OCI-LY7 (cell line): ENCODE measurements around the gene SGMS2. TPM values are rescaled to one million over a fixed set of nuclear protein-coding genes. Genes with fewer than 3 reads are reported as not detected.

Source experiments
- BruUV-seq: library from RNA; stranded (reverse); fragments of 400-500 nt; replicated peaks from 2 replicates; lab custom pipeline; 2021; lab: Mats Ljungman, UMichigan
- CTCF ChIA-PET: fragments of 300-600 bp; sonication (Branson Sonifier 250); formaldehyde crosslinking; loops from one replicate; lab custom pipeline; 2022; ENCODE audit warnings: antibody characterized with exemption; ENCODE audit not compliant: unreplicated experiment; lab: Charles Lee
- POLR2A ChIA-PET: fragments of 300-600 bp; sonication (Branson Sonifier 250); formaldehyde crosslinking; loops from one replicate; lab custom pipeline; 2022; ENCODE audit warnings: antibody characterized with exemption; lab: Charles Lee
- DNase-seq: peaks from one replicate; pipeline ENCODE4 v3.0.0-alpha.2; 2015; ENCODE audit warnings: low spot score
- H2AFZ ChIP-seq: fragments of 200-600 bp; sonication (generic), shearing (Covaris generic); 2 replicates; pipeline ENCODE4 v1.6.1; 2014; ENCODE audit warnings: mild to moderate bottlenecking, antibody characterized with exemption, low read length, moderate library complexity
- H3K27ac ChIP-seq: fragments of 200-600 bp; sonication (generic); 2 replicates; pipeline ENCODE4 v1.5.1; 2014; ENCODE audit warnings: mixed run types, low read depth, mild to moderate bottlenecking, moderate library complexity, low read length, inconsistent platforms; ENCODE audit not compliant: poor library complexity, severe bottlenecking
- H3K36me3 ChIP-seq: fragments of 200-600 bp; sonication (generic); 2 replicates; pipeline ENCODE4 v1.6.1; 2014; ENCODE audit warnings: mild to moderate bottlenecking, antibody characterized with exemption, low read length, moderate library complexity, mixed read lengths; ENCODE audit not compliant: insufficient read depth
- H3K4me1 ChIP-seq: fragments of 200-600 bp; sonication (generic); 2 replicates; pipeline ENCODE4 v1.5.1; 2014; ENCODE audit warnings: mild to moderate bottlenecking, low read length; ENCODE audit not compliant: insufficient read depth, poor library complexity, severe bottlenecking
- H3K4me2 ChIP-seq: fragments of 200-600 bp; sonication (generic); 2 replicates; pipeline ENCODE4 v1.6.1; 2014; ENCODE audit warnings: mild to moderate bottlenecking, low read length
- H3K4me3 ChIP-seq: fragments of 200-600 bp; sonication (generic); 2 replicates; pipeline ENCODE4 v1.5.1; 2014; ENCODE audit warnings: mild to moderate bottlenecking, low read depth, low read length; ENCODE audit not compliant: poor library complexity, severe bottlenecking
- H3K79me2 ChIP-seq: fragments of 200-600 bp; sonication (generic); 2 replicates; pipeline ENCODE4 v1.6.1; 2016; ENCODE audit warnings: low read depth, mild to moderate bottlenecking, low read length, moderate library complexity, mixed read lengths; ENCODE audit not compliant: insufficient read depth
- H3K9me2 ChIP-seq: fragments of 200-600 bp; sonication (generic); 2 replicates; pipeline ENCODE4 v1.6.1; 2016; ENCODE audit warnings: mild to moderate bottlenecking, low read length, mixed read lengths; ENCODE audit not compliant: insufficient read depth
- H3K9me3 ChIP-seq: fragments of 200-600 bp; sonication (generic); 2 replicates; pipeline ENCODE4 v1.6.1; 2014; ENCODE audit warnings: mild to moderate bottlenecking, mixed run types, low read length, mixed read lengths
- H4K20me1 ChIP-seq: fragments of 200-600 bp; sonication (generic); 2 replicates; pipeline ENCODE4 v1.6.1; 2014; ENCODE audit warnings: mild to moderate bottlenecking, antibody characterized with exemption, low read length, moderate library complexity, mixed read lengths; ENCODE audit not compliant: insufficient read depth
- CTCF ChIP-seq: fragments of 200-600 bp; sonication (generic); conservative IDR thresholded peaks from 2 replicates; pipeline ENCODE4 v1.5.1; 2014; ENCODE audit warnings: mild to moderate bottlenecking, antibody characterized with exemption, low read length, moderate library complexity, mixed read lengths
- EZH2phosphoT487 ChIP-seq: fragments of 200-600 bp; sonication (generic); IDR thresholded peaks from 2 replicates; pipeline ENCODE4 v1.6.1; 2018; ENCODE audit warnings: low read depth, borderline replicate concordance, mild to moderate bottlenecking, mixed run types, antibody characterized with exemption, low read length, moderate library complexity, mixed read lengths
- intact Hi-C: fragments of 100-400 bp; cut with micrococcal nuclease; formaldehyde crosslinking; loops from one replicate; pipeline ENCODE4 v1.10.0; 2022; ENCODE audit not compliant: unreplicated experiment
- total RNA-seq, 2 experiments: library from RNA; depleted of rRNA in 1 of 2; stranded (reverse); fragments of >200 nt in 1 of 2; shearing (Covaris generic) in 1 of 2; gene quantifications; 2 replicates each; pipeline ENCODE4 v1.2.3, GENCODE V29; 2014 to 2022

The SGMS2 gene
- total RNA-seq, 2 experiments from 2014 or later: not detected

DNA sequence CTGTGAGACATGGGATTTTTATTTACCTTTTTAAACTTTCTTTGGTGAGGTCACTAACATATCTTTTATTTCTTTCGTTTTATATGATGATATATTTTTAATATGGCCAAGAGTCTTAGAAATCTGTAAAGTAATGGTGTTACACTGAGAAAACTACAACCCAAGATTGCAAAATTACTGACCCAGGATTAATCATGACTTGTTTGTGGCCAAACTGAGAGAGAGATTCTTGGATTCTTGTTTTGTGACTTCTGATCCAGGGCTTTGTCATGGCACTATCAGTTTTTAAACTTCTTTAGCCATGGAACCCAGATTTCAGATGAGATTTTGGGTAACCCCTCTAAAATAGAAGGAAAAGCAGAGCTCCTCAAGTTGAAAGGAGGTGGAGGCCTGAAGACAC lies 42.0 kb downstream of the SGMS2 start:
- no peak overlapping the region for H3K4me2 ChIP-seq
- TF ChIP-seq CTCF: no peak
- H3K4me3 ChIP-seq: no peak overlapping the region
- no peak overlapping the region for H3K27ac ChIP-seq
- H3K9me3 ChIP-seq: no peaks in the 10 kb centered on the region
- H3K79me2 ChIP-seq: no peaks in the 10 kb centered on the region
- no peak overlapping the region for H2AFZ ChIP-seq
- BruUV-seq: no TSS peak
- no peak for DNase-seq
- no peaks in the 10 kb centered on the region for H3K4me1 ChIP-seq
- no peaks in the 10 kb centered on the region for H3K9me2 ChIP-seq
- H3K36me3 ChIP-seq: no peaks in the 10 kb centered on the region
- no peaks in the 10 kb centered on the region for H4K20me1 ChIP-seq
- CTCF ChIA-PET: no interaction called here
- intact Hi-C loops: no loop called here
- POLR2A ChIA-PET: no interaction called here

GRCh38 chr4:107870236-107870635 lies 45.5 kb downstream of the SGMS2 start:
- Histone ChIP-seq H4K20me1 (no peaks in the 10 kb centered on the region), H3K4me3 (no peak overlapping the region), H3K4me2 (no peak overlapping the region), H3K27ac (no peak overlapping the region), H3K9me3 (no peaks in the 10 kb centered on the region), H3K9me2 (no peaks in the 10 kb centered on the region), H3K79me2 (no peaks in the 10 kb centered on the region), H3K36me3 (no peaks in the 10 kb centered on the region), H2AFZ (no peak overlapping the region), H3K4me1 (no peaks in the 10 kb centered on the region)
- DNase-seq: no peak
- no TSS peak for BruUV-seq
- intact Hi-C loops: no loop called here
- CTCF ChIA-PET: no interaction called here
- TF ChIP-seq EZH2phosphoT487: no peak
- no peak for TF ChIP-seq CTCF
- POLR2A ChIA-PET: interaction anchor here (0.6 to 0.7 kb wide), 2 partner anchors 66 to 981 kb away, joined by 3 to 4 read pairs; no protein-coding TSS in a partner anchor

- CTCF ChIA-PET: no interaction called here
- Histone ChIP-seq H3K9me2 (no peaks in the 10 kb centered on the region), H3K27ac (no peak overlapping the region), H2AFZ (no peak overlapping the region), H3K9me3 (no peaks in the 10 kb centered on the region), H3K4me1 (no peaks in the 10 kb centered on the region), H4K20me1 (no peaks in the 10 kb centered on the region), H3K36me3 (no peaks in the 10 kb centered on the region), H3K79me2 (no peaks in the 10 kb centered on the region), H3K4me3 (no peak overlapping the region), H3K4me2 (no peak overlapping the region)
- no peak for TF ChIP-seq CTCF
- no peak for TF ChIP-seq EZH2phosphoT487
- BruUV-seq: no TSS peak
- no peak for DNase-seq
- intact Hi-C loops: no loop called here
- POLR2A ChIA-PET: interaction anchor here (0.6 kb wide), 1 partner anchor 67 kb away, joined by 3 read pairs; no protein-coding TSS in a partner anchor
Observed at GRCh38 chr4:107870916-107871786, 46.4 kb downstream of the SGMS2 start.
